OCI-LY7 (cell line): ENCODE measurements around the gene GALNTL6. TPM values are rescaled to one million over a fixed set of nuclear protein-coding genes. Genes with fewer than 3 reads are reported as not detected.

Source experiments
- BruUV-seq: library from RNA; stranded (reverse); fragments of 400-500 nt; replicated peaks from 2 replicates; lab custom pipeline; 2021; lab: Mats Ljungman, UMichigan
- CTCF ChIA-PET: fragments of 300-600 bp; sonication (Branson Sonifier 250); formaldehyde crosslinking; loops from one replicate; lab custom pipeline; 2022; ENCODE audit warnings: antibody characterized with exemption; ENCODE audit not compliant: unreplicated experiment; lab: Charles Lee
- POLR2A ChIA-PET: fragments of 300-600 bp; sonication (Branson Sonifier 250); formaldehyde crosslinking; loops from one replicate; lab custom pipeline; 2022; ENCODE audit warnings: antibody characterized with exemption; lab: Charles Lee
- DNase-seq: peaks from one replicate; pipeline ENCODE4 v3.0.0-alpha.2; 2015; ENCODE audit warnings: low spot score
- H2AFZ ChIP-seq: fragments of 200-600 bp; sonication (generic), shearing (Covaris generic); 2 replicates; pipeline ENCODE4 v1.6.1; 2014; ENCODE audit warnings: mild to moderate bottlenecking, antibody characterized with exemption, low read length, moderate library complexity
- H3K27ac ChIP-seq: fragments of 200-600 bp; sonication (generic); 2 replicates; pipeline ENCODE4 v1.5.1; 2014; ENCODE audit warnings: mixed run types, low read depth, mild to moderate bottlenecking, moderate library complexity, low read length, inconsistent platforms; ENCODE audit not compliant: poor library complexity, severe bottlenecking
- H3K36me3 ChIP-seq: fragments of 200-600 bp; sonication (generic); 2 replicates; pipeline ENCODE4 v1.6.1; 2014; ENCODE audit warnings: mild to moderate bottlenecking, antibody characterized with exemption, low read length, moderate library complexity, mixed read lengths; ENCODE audit not compliant: insufficient read depth
- H3K4me1 ChIP-seq: fragments of 200-600 bp; sonication (generic); 2 replicates; pipeline ENCODE4 v1.5.1; 2014; ENCODE audit warnings: mild to moderate bottlenecking, low read length; ENCODE audit not compliant: insufficient read depth, poor library complexity, severe bottlenecking
- H3K4me2 ChIP-seq: fragments of 200-600 bp; sonication (generic); 2 replicates; pipeline ENCODE4 v1.6.1; 2014; ENCODE audit warnings: mild to moderate bottlenecking, low read length
- H3K4me3 ChIP-seq: fragments of 200-600 bp; sonication (generic); 2 replicates; pipeline ENCODE4 v1.5.1; 2014; ENCODE audit warnings: mild to moderate bottlenecking, low read depth, low read length; ENCODE audit not compliant: poor library complexity, severe bottlenecking
- H3K79me2 ChIP-seq: fragments of 200-600 bp; sonication (generic); 2 replicates; pipeline ENCODE4 v1.6.1; 2016; ENCODE audit warnings: low read depth, mild to moderate bottlenecking, low read length, moderate library complexity, mixed read lengths; ENCODE audit not compliant: insufficient read depth
- H3K9me2 ChIP-seq: fragments of 200-600 bp; sonication (generic); 2 replicates; pipeline ENCODE4 v1.6.1; 2016; ENCODE audit warnings: mild to moderate bottlenecking, low read length, mixed read lengths; ENCODE audit not compliant: insufficient read depth
- H3K9me3 ChIP-seq: fragments of 200-600 bp; sonication (generic); 2 replicates; pipeline ENCODE4 v1.6.1; 2014; ENCODE audit warnings: mild to moderate bottlenecking, mixed run types, low read length, mixed read lengths
- H4K20me1 ChIP-seq: fragments of 200-600 bp; sonication (generic); 2 replicates; pipeline ENCODE4 v1.6.1; 2014; ENCODE audit warnings: mild to moderate bottlenecking, antibody characterized with exemption, low read length, moderate library complexity, mixed read lengths; ENCODE audit not compliant: insufficient read depth
- CTCF ChIP-seq: fragments of 200-600 bp; sonication (generic); conservative IDR thresholded peaks from 2 replicates; pipeline ENCODE4 v1.5.1; 2014; ENCODE audit warnings: mild to moderate bottlenecking, antibody characterized with exemption, low read length, moderate library complexity, mixed read lengths
- EZH2phosphoT487 ChIP-seq: fragments of 200-600 bp; sonication (generic); IDR thresholded peaks from 2 replicates; pipeline ENCODE4 v1.6.1; 2018; ENCODE audit warnings: low read depth, borderline replicate concordance, mild to moderate bottlenecking, mixed run types, antibody characterized with exemption, low read length, moderate library complexity, mixed read lengths
- intact Hi-C: fragments of 100-400 bp; cut with micrococcal nuclease; formaldehyde crosslinking; loops from one replicate; pipeline ENCODE4 v1.10.0; 2022; ENCODE audit not compliant: unreplicated experiment
- total RNA-seq, 2 experiments: library from RNA; depleted of rRNA in 1 of 2; stranded (reverse); fragments of >200 nt in 1 of 2; shearing (Covaris generic) in 1 of 2; gene quantifications; 2 replicates each; pipeline ENCODE4 v1.2.3, GENCODE V29; 2014 to 2022

Gene GALNTL6
- total RNA-seq, 2 experiments from 2014 or later: not detected

GRCh38 chr4:172662113-172662512 is 848.9 kb downstream of the GALNTL6 start:
- ChIA-PET POLR2A (interaction anchor here (0.6 kb wide), 2 partner anchors 10 to 419 kb away, joined by 3 to 5 read pairs; no protein-coding TSS in a partner anchor), CTCF (no interaction called here)
- Histone ChIP-seq H4K20me1 (no peaks in the 10 kb centered on the region), H3K9me3 (no peaks in the 10 kb centered on the region), H3K4me2 (no peak overlapping the region), H3K4me3 (no peak overlapping the region), H3K9me2 (no peaks in the 10 kb centered on the region), H3K79me2 (no peaks in the 10 kb centered on the region), H2AFZ (no peak overlapping the region), H3K4me1 (no peaks in the 10 kb centered on the region), H3K36me3 (no peaks in the 10 kb centered on the region), H3K27ac (no peak overlapping the region)
- intact Hi-C loops: no loop called here
- BruUV-seq: no TSS peak
- TF ChIP-seq EZH2phosphoT487 (no peak), CTCF (no peak)
- DNase-seq: no peak

- intact Hi-C loops: no loop called here
- Histone ChIP-seq H3K9me2 (no peaks in the 10 kb centered on the region), H2AFZ (no peak overlapping the region), H3K4me2 (no peak overlapping the region), H3K36me3 (no peaks in the 10 kb centered on the region), H3K9me3 (no peaks in the 10 kb centered on the region), H3K79me2 (no peaks in the 10 kb centered on the region), H3K27ac (no peak overlapping the region), H4K20me1 (no peaks in the 10 kb centered on the region), H3K4me1 (no peaks in the 10 kb centered on the region), H3K4me3 (no peak overlapping the region)
- TF ChIP-seq EZH2phosphoT487 (no peak), CTCF (no peak)
- no TSS peak for BruUV-seq
- POLR2A ChIA-PET: interaction anchor here (0.6 kb wide), 1 partner anchor 10 kb away, joined by 3 read pairs; no protein-coding TSS in a partner anchor
- CTCF ChIA-PET: no interaction called here
- DNase-seq: no peak
Measured at GRCh38 chr4:172666711-172667368, 853.6 kb downstream of the GALNTL6 start.

- H3K27ac ChIP-seq: no peak overlapping the region
- H3K9me3 ChIP-seq: no peaks in the 10 kb centered on the region
- H3K4me2 ChIP-seq: no peak overlapping the region
- H3K79me2 ChIP-seq: no peaks in the 10 kb centered on the region
- no peaks in the 10 kb centered on the region for H3K4me1 ChIP-seq
- TF ChIP-seq EZH2phosphoT487 (no peak), CTCF (no peak)
- DNase-seq: no peak
- BruUV-seq: no TSS peak
- H3K4me3 ChIP-seq: no peak overlapping the region
- intact Hi-C loops: no loop called here
- POLR2A ChIA-PET: interaction anchor here (0.7 to 1.0 kb wide), 4 partner anchors 10 to 174 kb away, joined by 3 to 4 read pairs (median 3); no protein-coding TSS in a partner anchor
- no peaks in the 10 kb centered on the region for H3K36me3 ChIP-seq
- H3K9me2 ChIP-seq: no peaks in the 10 kb centered on the region
- CTCF ChIA-PET: no interaction called here
- H4K20me1 ChIP-seq: no peaks in the 10 kb centered on the region
- H2AFZ ChIP-seq: no peak overlapping the region
Measured at GRCh38 chr4:172674811-172675210, 861.6 kb downstream of the GALNTL6 start.
